HG02885 (cell line): Measurements from ENCODE around the gene TMA7.

Source experiments
- ATAC-seq: cut with Tn5 transposase; IDR thresholded peaks from one replicate; pipeline ENCODE4 v1.9.1; 2021; ENCODE audit warnings: mild to moderate bottlenecking; ENCODE audit not compliant: unreplicated experiment, poor library complexity

Gene TMA7

GRCh38 chr3:48420561-48420960, 19.5 kb upstream of the TMA7 start:
- ATAC-seq = no peak

- no peak for ATAC-seq
Measured at GRCh38 chr3:48422272-48422671, 17.8 kb upstream of the TMA7 start.

GRCh38 chr3:48422681-48423080, 17.4 kb upstream of the TMA7 start:
- no peak for ATAC-seq

- no peak for ATAC-seq
Measured at GRCh38 chr3:48423241-48423882, 16.7 kb upstream of the TMA7 start.

GRCh38 chr3:48423883-48424695, 16.0 kb upstream of the TMA7 start:
- no peak for ATAC-seq

GRCh38 chr3:48425281-48425812, 14.7 kb upstream of the TMA7 start:
- no peak for ATAC-seq

GRCh38 chr3:48426401-48426909, 13.6 kb upstream of the TMA7 start:
- no peak for ATAC-seq

- ATAC-seq = no peak
Measured at GRCh38 chr3:48426944-48427629, 13.0 kb upstream of the TMA7 start.

- ATAC-seq = no peak
Measured at GRCh38 chr3:48427630-48427962, 12.5 kb upstream of the TMA7 start.

- no peak for ATAC-seq
Measured at GRCh38 chr3:48428088-48428571, 11.9 kb upstream of the TMA7 start.

GRCh38 chr3:48428572-48429316, 11.3 kb upstream of the TMA7 start:
- ATAC-seq = peak; percentile 30

- peak; percentile 54 for ATAC-seq
Measured at GRCh38 chr3:48429317-48429959, 10.6 kb upstream of the TMA7 start.

GRCh38 chr3:48429960-48430707, 9.9 kb upstream of the TMA7 start, which contains the start of gene PLXNB1:
Gene PLXNB1 (minus strand): TSS chr3:48430086. CDS start chr3:48424611, 5,475 bp downstream.
- ATAC-seq = no peak

- no peak for ATAC-seq
Measured at GRCh38 chr3:48430708-48431101, 9.4 kb upstream of the TMA7 start.

GRCh38 chr3:48431224-48432029, 8.6 kb upstream of the TMA7 start:
- ATAC-seq = no peak

GRCh38 chr3:48432411-48433371, 7.4 kb upstream of the TMA7 start:
- no peak for ATAC-seq
